COLO829 (cell line): ENCODE measurements around the gene ATP6V1C2.
A peak's percentile ranks its signal among the peaks of the same experiment; 100 is the strongest.
"Not testable (repeated sequence)": the region's sequence is repeated elsewhere in the genome, so short reads cannot be mapped to it uniquely, and the experiment has no call there.

Experiments used
- DNase-seq: peaks from one replicate; pipeline ENCODE4 v3.0.0; 2012; ENCODE audit warnings: low spot score

The ATP6V1C2 gene

GRCh38 chr2:10786240-10786982 lies 65.0 kb downstream of the ATP6V1C2 start:
- no peak for DNase-seq

- DNase-seq, result no peak
These were observed 65.9 kb downstream of the ATP6V1C2 start for GRCh38 chr2:10787176-10787968.

- no peak for DNase-seq
These were observed 67.4 kb downstream of the ATP6V1C2 start for GRCh38 chr2:10788855-10789254.

GRCh38 chr2:10790228-10790973 lies 69.0 kb downstream of the ATP6V1C2 start:
- no peak for DNase-seq

GRCh38 chr2:10792001-10792634 lies 70.7 kb downstream of the ATP6V1C2 start:
- no peak for DNase-seq

GRCh38 chr2:10792660-10793400 lies 71.4 kb downstream of the ATP6V1C2 start:
- DNase-seq, result no peak

- no peak for DNase-seq
These were observed 72.4 kb downstream of the ATP6V1C2 start for GRCh38 chr2:10793816-10794215.

- DNase-seq, result no peak
These were observed 73.4 kb downstream of the ATP6V1C2 start for GRCh38 chr2:10794876-10795275.

GRCh38 chr2:10795508-10796046 lies 74.1 kb downstream of the ATP6V1C2 start:
- no peak for DNase-seq

GRCh38 chr2:10796703-10797102 lies 75.3 kb downstream of the ATP6V1C2 start:
- DNase-seq, result no peak

- no peak for DNase-seq
These were observed 77.4 kb downstream of the ATP6V1C2 start for GRCh38 chr2:10798783-10799182.

- no peak for DNase-seq
These were observed 78.7 kb downstream of the ATP6V1C2 start for GRCh38 chr2:10800163-10800562.

GRCh38 chr2:10802657-10803056 lies 81.2 kb downstream of the ATP6V1C2 start:
- no peak for DNase-seq

- not testable (repeated sequence) for DNase-seq
These were observed 84.6 kb downstream of the ATP6V1C2 start for GRCh38 chr2:10805990-10806389.

- DNase-seq, result no peak
These were observed 85.1 kb downstream of the ATP6V1C2 start for GRCh38 chr2:10806543-10806942.

GRCh38 chr2:10810202-10811161 lies 89.1 kb downstream of the ATP6V1C2 start:
- DNase-seq, result no peak

GRCh38 chr2:10811517-10811916 lies 90.1 kb downstream of the ATP6V1C2 start:
- DNase-seq, result no peak

- DNase-seq, result peak; percentile 95
These were observed 91.1 kb downstream of the ATP6V1C2 start, which contains the start of gene PDIA6 for GRCh38 chr2:10812362-10813162. Gene PDIA6 (minus strand): TSS chr2:10812785. CDS start chr2:10812696, 89 bp downstream.
